GM23338 (cell line): Measurements from ENCODE around the gene YES1. TPM values are rescaled to one million over a fixed set of nuclear protein-coding genes. Genes with fewer than 3 reads are reported as not detected.
"Not testable (repeated sequence)": the region's sequence is repeated elsewhere in the genome, so short reads cannot be mapped to it uniquely, and the experiment has no call there.

Experiments
- ATAC-seq: fragments of 200-7000 bp; cut with Tn5 transposase; 3 replicates; pipeline ENCODE4 v1.9.1; 2020
- DNase-seq: peaks from one replicate; pipeline ENCODE4 v3.0.0-alpha.2; 2015; ENCODE audit warnings: low spot score
- H2AFZ ChIP-seq: fragments of 200-600 bp; sonication (generic); 2 replicates; pipeline ENCODE4 v1.8.0; 2016; ENCODE audit warnings: antibody characterized with exemption, mild to moderate bottlenecking, moderate library complexity
- H3F3A ChIP-seq: fragments of 200-600 bp; sonication (generic); replicated peaks from 2 replicates; pipeline ENCODE4 v1.8.0; 2017; ENCODE audit warnings: antibody characterized with exemption, mixed run types, low read depth
- H3K27ac ChIP-seq: fragments of 200-600 bp; sonication (generic); 2 replicates; pipeline ENCODE4 v1.6.1; 2016; ENCODE audit warnings: low read depth
- H3K27me3 ChIP-seq: fragments of 200-600 bp; sonication (generic); 2 replicates; pipeline ENCODE4 v1.8.0; 2016; ENCODE audit warnings: mild to moderate bottlenecking, mixed run types, moderate library complexity; ENCODE audit not compliant: insufficient read depth
- H3K36me3 ChIP-seq: fragments of 200-600 bp; sonication (generic); 2 replicates; pipeline ENCODE4 v1.8.0; 2016; ENCODE audit warnings: mild to moderate bottlenecking; ENCODE audit not compliant: insufficient read depth
- H3K4me1 ChIP-seq: fragments of 200-600 bp; sonication (generic); 2 replicates; pipeline ENCODE4 v1.8.0; 2016; ENCODE audit warnings: mild to moderate bottlenecking, moderate library complexity; ENCODE audit not compliant: insufficient read depth
- H3K4me2 ChIP-seq: fragments of 200-600 bp; sonication (generic); 2 replicates; pipeline ENCODE4 v1.7.1; 2017; ENCODE audit warnings: mixed run types
- H3K4me3 ChIP-seq: fragments of 200-600 bp; sonication (generic); 2 replicates; pipeline ENCODE4 v1.6.1; 2016; ENCODE audit warnings: mixed run types
- H3K79me2 ChIP-seq: fragments of 200-600 bp; sonication (generic); replicated peaks from 2 replicates; pipeline ENCODE4 v1.8.0; 2017; ENCODE audit warnings: mild to moderate bottlenecking; ENCODE audit not compliant: insufficient read depth
- H3K9me2 ChIP-seq: fragments of 200-600 bp; sonication (generic); 2 replicates; pipeline ENCODE4 v1.8.0; 2017; ENCODE audit not compliant: insufficient read depth
- H4K20me1 ChIP-seq: fragments of 200-600 bp; sonication (generic); replicated peaks from 2 replicates; pipeline ENCODE4 v1.8.0; 2017; ENCODE audit warnings: mild to moderate bottlenecking; ENCODE audit not compliant: insufficient read depth
- H3K27ac Mint-ChIP-seq: 2 replicates; pipeline ENCODE4 v1.8.0; 2020; ENCODE audit warnings: inconsistent platforms, mild to moderate bottlenecking, moderate library complexity, mixed read lengths
- H3K27me3 Mint-ChIP-seq: 3 replicates; pipeline ENCODE4 v1.8.0; 2022; ENCODE audit warnings: low read depth, mild to moderate bottlenecking, moderate library complexity, mixed read lengths, inconsistent platforms; ENCODE audit not compliant: insufficient read depth, poor library complexity
- H3K36me3 Mint-ChIP-seq: 3 replicates; pipeline ENCODE4 v1.8.0; 2021; ENCODE audit warnings: low read depth, mild to moderate bottlenecking, inconsistent platforms, moderate library complexity, mixed read lengths
- H3K4me1 Mint-ChIP-seq: 3 replicates; pipeline ENCODE4 v1.8.0; 2020; ENCODE audit warnings: mild to moderate bottlenecking, inconsistent platforms, mixed read lengths
- H3K4me3 Mint-ChIP-seq: 3 replicates; pipeline ENCODE4 v1.8.0; 2021; ENCODE audit warnings: moderate library complexity, mild to moderate bottlenecking, inconsistent platforms, mixed read lengths
- H3K9me3 Mint-ChIP-seq: 3 replicates; pipeline ENCODE4 v1.8.0; 2020; ENCODE audit warnings: moderate library complexity, mild to moderate bottlenecking, inconsistent platforms, mixed read lengths
- EZH2phosphoT487 ChIP-seq: fragments of 200-600 bp; sonication (generic); IDR thresholded peaks from one replicate; pipeline ENCODE4 v1.8.1; 2018; ENCODE audit warnings: antibody characterized with exemption; ENCODE audit not compliant: unreplicated experiment
- JUNB ChIP-seq: IDR thresholded peaks from one replicate; pipeline ENCODE4 v1.6.1; 2016; ENCODE audit warnings: antibody characterized with exemption; ENCODE audit not compliant: unreplicated experiment
- POLR2AphosphoS5 ChIP-seq: IDR thresholded peaks from 2 replicates; pipeline ENCODE4 v1.6.1; 2016; ENCODE audit warnings: antibody characterized with exemption, low read depth
- ZNF114 ChIP-seq: fragments of 250-450 bp; sonication (Bioruptor Pico); IDR thresholded peaks from 2 replicates; pipeline ENCODE4 v1.5.0; 2020; ENCODE audit warnings: mild to moderate bottlenecking, moderate library complexity
- ZNF331 ChIP-seq: fragments of 250-450 bp; sonication (Bioruptor Pico); IDR thresholded peaks from 2 replicates; pipeline ENCODE4 v1.5.0; 2020; ENCODE audit warnings: low read depth, mild to moderate bottlenecking, moderate library complexity
- polyA plus RNA-seq: library from polyadenylated mRNA; unstranded; fragments of >200 nt; fragmentation: Nextera tagmentation; extraction: Ambion mirVana; gene quantifications from 2 replicates; pipeline ENCODE4 v1.2.1, GENCODE V29; 2016
- total RNA-seq: library from RNA; depleted of rRNA; stranded (reverse); fragments of >200 nt; shearing (Covaris generic); gene quantifications from 2 replicates; pipeline ENCODE4 v1.2.3, GENCODE V29; 2014
- TF ChIP-seq, protein P1 (sequence below): IDR thresholded peaks from one replicate; pipeline ENCODE4 v1.6.1; 2018; ENCODE audit warnings: antibody characterized with exemption; ENCODE audit not compliant: unreplicated experiment
- TF ChIP-seq, protein P2 (sequence below), 2 experiments: fragments of 200-600 bp in 1 of 2; sonication (generic) in 1 of 2; conservative IDR thresholded peaks; 2 replicates each; pipeline versions ENCODE4 v1.5.1 to v1.6.1; 2016 to 2017; ENCODE audit warnings: antibody characterized with exemption in 2 of 2, low read depth in 2 of 2, mild to moderate bottlenecking in 2 of 2, moderate library complexity in 1 of 2
- TF ChIP-seq, protein P3 (sequence below): fragments of 250-450 bp; sonication (Bioruptor Pico); IDR thresholded peaks from 2 replicates; pipeline ENCODE4 v1.5.0; 2020; ENCODE audit warnings: mild to moderate bottlenecking, moderate library complexity

Gene YES1
- total and polyA plus RNA-seq, 2 experiments from 2014 or later, result 25.4 to 327 TPM

DNA sequence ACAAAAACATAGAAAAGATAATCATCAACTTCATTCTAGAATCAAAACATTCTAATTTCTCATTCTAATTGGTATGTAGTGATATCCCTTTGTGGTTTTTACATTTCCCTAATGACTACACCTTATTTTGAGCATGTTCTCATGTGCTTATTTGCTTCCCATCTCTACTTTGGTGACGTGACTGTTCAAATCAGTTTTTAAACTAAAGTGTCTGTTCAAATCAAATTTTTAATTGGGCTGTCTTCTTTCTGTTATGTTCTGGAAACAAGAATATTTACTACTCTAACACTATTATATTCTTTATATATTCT lies 45.5 kb downstream of the YES1 start (continued):
- TF ChIP-seq ZNF114 (CRISPR knock-in tag) (no peak), JUNB (no peak)

- Mint-ChIP-seq H3K4me3 (no peak overlapping the region), H3K36me3 (peaks cover 3% of the 10 kb centered on the region; the same call in 1 of the 3 replicates), H3K27ac (no peak overlapping the region), H3K27me3 (no peaks in the 10 kb centered on the region), H3K4me1 (peaks cover 5% of the 10 kb centered on the region), H3K9me3 (no peaks in the 10 kb centered on the region; the same call in 2 of the 3 replicates)
- Histone ChIP-seq H3K4me3 (no peak overlapping the region), H3K4me2 (no peak overlapping the region), H3K9me2 (no peaks in the 10 kb centered on the region), H3K79me2 (peaks cover 94% of the 10 kb centered on the region), H2AFZ (no peak overlapping the region), H3F3A (no peaks in the 10 kb centered on the region), H3K4me1 (peaks cover 2% of the 10 kb centered on the region), H3K36me3 (no peaks in the 10 kb centered on the region), H3K27ac (no peak overlapping the region), H4K20me1 (peaks cover 21% of the 10 kb centered on the region; the same call in 1 of the 2 replicates), H3K27me3 (no peaks in the 10 kb centered on the region)
- no peak for TF ChIP-seq POLR2AphosphoS5
- TF ChIP-seq, protein P1, sequence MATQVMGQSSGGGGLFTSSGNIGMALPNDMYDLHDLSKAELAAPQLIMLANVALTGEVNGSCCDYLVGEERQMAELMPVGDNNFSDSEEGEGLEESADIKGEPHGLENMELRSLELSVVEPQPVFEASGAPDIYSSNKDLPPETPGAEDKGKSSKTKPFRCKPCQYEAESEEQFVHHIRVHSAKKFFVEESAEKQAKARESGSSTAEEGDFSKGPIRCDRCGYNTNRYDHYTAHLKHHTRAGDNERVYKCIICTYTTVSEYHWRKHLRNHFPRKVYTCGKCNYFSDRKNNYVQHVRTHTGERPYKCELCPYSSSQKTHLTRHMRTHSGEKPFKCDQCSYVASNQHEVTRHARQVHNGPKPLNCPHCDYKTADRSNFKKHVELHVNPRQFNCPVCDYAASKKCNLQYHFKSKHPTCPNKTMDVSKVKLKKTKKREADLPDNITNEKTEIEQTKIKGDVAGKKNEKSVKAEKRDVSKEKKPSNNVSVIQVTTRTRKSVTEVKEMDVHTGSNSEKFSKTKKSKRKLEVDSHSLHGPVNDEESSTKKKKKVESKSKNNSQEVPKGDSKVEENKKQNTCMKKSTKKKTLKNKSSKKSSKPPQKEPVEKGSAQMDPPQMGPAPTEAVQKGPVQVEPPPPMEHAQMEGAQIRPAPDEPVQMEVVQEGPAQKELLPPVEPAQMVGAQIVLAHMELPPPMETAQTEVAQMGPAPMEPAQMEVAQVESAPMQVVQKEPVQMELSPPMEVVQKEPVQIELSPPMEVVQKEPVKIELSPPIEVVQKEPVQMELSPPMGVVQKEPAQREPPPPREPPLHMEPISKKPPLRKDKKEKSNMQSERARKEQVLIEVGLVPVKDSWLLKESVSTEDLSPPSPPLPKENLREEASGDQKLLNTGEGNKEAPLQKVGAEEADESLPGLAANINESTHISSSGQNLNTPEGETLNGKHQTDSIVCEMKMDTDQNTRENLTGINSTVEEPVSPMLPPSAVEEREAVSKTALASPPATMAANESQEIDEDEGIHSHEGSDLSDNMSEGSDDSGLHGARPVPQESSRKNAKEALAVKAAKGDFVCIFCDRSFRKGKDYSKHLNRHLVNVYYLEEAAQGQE, result no peak
- TF ChIP-seq, protein P2, sequence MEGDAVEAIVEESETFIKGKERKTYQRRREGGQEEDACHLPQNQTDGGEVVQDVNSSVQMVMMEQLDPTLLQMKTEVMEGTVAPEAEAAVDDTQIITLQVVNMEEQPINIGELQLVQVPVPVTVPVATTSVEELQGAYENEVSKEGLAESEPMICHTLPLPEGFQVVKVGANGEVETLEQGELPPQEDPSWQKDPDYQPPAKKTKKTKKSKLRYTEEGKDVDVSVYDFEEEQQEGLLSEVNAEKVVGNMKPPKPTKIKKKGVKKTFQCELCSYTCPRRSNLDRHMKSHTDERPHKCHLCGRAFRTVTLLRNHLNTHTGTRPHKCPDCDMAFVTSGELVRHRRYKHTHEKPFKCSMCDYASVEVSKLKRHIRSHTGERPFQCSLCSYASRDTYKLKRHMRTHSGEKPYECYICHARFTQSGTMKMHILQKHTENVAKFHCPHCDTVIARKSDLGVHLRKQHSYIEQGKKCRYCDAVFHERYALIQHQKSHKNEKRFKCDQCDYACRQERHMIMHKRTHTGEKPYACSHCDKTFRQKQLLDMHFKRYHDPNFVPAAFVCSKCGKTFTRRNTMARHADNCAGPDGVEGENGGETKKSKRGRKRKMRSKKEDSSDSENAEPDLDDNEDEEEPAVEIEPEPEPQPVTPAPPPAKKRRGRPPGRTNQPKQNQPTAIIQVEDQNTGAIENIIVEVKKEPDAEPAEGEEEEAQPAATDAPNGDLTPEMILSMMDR (conservative IDR thresholded peaks at IDR 0.05; ENCODE audit: low read depth in 2 of 2), result no peak
- TF ChIP-seq ZNF331 (CRISPR knock-in tag), result no peak
- TF ChIP-seq, protein P3, sequence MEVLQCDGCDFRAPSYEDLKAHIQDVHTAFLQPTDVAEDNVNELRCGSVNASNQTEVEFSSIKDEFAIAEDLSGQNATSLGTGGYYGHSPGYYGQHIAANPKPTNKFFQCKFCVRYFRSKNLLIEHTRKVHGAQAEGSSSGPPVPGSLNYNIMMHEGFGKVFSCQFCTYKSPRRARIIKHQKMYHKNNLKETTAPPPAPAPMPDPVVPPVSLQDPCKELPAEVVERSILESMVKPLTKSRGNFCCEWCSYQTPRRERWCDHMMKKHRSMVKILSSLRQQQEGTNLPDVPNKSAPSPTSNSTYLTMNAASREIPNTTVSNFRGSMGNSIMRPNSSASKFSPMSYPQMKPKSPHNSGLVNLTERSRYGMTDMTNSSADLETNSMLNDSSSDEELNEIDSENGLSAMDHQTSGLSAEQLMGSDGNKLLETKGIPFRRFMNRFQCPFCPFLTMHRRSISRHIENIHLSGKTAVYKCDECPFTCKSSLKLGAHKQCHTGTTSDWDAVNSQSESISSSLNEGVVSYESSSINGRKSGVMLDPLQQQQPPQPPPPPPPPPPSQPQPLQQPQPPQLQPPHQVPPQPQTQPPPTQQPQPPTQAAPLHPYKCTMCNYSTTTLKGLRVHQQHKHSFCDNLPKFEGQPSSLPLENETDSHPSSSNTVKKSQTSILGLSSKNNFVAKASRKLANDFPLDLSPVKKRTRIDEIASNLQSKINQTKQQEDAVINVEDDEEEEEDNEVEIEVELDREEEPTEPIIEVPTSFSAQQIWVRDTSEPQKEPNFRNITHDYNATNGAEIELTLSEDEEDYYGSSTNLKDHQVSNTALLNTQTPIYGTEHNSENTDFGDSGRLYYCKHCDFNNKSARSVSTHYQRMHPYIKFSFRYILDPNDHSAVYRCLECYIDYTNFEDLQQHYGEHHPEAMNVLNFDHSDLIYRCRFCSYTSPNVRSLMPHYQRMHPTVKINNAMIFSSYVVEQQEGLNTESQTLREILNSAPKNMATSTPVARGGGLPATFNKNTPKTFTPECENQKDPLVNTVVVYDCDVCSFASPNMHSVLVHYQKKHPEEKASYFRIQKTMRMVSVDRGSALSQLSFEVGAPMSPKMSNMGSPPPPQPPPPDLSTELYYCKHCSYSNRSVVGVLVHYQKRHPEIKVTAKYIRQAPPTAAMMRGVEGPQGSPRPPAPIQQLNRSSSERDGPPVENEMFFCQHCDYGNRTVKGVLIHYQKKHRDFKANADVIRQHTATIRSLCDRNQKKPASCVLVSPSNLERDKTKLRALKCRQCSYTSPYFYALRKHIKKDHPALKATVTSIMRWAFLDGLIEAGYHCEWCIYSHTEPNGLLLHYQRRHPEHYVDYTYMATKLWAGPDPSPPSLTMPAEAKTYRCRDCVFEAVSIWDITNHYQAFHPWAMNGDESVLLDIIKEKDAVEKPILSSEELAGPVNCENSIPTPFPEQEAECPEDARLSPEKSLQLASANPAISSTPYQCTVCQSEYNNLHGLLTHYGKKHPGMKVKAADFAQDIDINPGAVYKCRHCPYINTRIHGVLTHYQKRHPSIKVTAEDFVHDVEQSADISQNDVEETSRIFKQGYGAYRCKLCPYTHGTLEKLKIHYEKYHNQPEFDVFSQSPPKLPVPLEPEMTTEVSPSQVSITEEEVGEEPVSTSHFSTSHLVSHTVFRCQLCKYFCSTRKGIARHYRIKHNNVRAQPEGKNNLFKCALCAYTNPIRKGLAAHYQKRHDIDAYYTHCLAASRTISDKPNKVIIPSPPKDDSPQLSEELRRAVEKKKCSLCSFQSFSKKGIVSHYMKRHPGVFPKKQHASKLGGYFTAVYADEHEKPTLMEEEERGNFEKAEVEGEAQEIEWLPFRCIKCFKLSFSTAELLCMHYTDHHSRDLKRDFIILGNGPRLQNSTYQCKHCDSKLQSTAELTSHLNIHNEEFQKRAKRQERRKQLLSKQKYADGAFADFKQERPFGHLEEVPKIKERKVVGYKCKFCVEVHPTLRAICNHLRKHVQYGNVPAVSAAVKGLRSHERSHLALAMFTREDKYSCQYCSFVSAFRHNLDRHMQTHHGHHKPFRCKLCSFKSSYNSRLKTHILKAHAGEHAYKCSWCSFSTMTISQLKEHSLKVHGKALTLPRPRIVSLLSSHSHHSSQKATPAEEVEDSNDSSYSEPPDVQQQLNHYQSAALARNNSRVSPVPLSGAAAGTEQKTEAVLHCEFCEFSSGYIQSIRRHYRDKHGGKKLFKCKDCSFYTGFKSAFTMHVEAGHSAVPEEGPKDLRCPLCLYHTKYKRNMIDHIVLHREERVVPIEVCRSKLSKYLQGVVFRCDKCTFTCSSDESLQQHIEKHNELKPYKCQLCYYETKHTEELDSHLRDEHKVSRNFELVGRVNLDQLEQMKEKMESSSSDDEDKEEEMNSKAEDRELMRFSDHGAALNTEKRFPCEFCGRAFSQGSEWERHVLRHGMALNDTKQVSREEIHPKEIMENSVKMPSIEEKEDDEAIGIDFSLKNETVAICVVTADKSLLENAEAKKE (CRISPR knock-in tag), result no peak
- no peak for TF ChIP-seq JUNB
- no peak for TF ChIP-seq ZNF114 (CRISPR knock-in tag)
- TF ChIP-seq EZH2phosphoT487, result no peak
- DNase-seq, result no peak
- ATAC-seq, result no peak
Observed at GRCh38 chr18:765764-766549, 46.1 kb downstream of the YES1 start.

GRCh38 chr18:759864-760263 lies 52.2 kb downstream of the YES1 start:
- not testable (repeated sequence) for ATAC-seq, H3K4me3 ChIP-seq, H3K4me2 ChIP-seq, H3K9me2 ChIP-seq, H3K27ac ChIP-seq, H3K27me3 ChIP-seq, H3K27me3 Mint-ChIP-seq, H3K27ac Mint-ChIP-seq, H3K9me3 Mint-ChIP-seq, H3K4me3 Mint-ChIP-seq, H3K36me3 ChIP-seq, H2AFZ ChIP-seq, H3F3A ChIP-seq, DNase-seq, H3K4me1 ChIP-seq, H3K4me1 Mint-ChIP-seq, H3K36me3 Mint-ChIP-seq
- Histone ChIP-seq H4K20me1 (peaks cover 11% of the 10 kb centered on the region; the same call in 1 of the 2 replicates), H3K79me2 (peaks cover 78% of the 10 kb centered on the region)
